Activated CD4-positive, CD25-positive, alpha-beta regulatory T cell treated with anti-CD3 and anti-CD28 coated beads, Interleukin-2, amount 50 U/mL, for 72 hours (primary cell): ENCODE measurements around the gene GRHPR.
"Not testable (repeated sequence)": the region's sequence is repeated elsewhere in the genome, so short reads cannot be mapped to it uniquely, and the experiment has no call there.

Source experiments
- DNase-seq: peaks from one replicate; pipeline ENCODE4 v3.0.0; 2021

Gene GRHPR

GRCh38 chr9:37451628-37452027, 29.1 kb downstream of the GRHPR start:
- no peak for DNase-seq

DNA sequence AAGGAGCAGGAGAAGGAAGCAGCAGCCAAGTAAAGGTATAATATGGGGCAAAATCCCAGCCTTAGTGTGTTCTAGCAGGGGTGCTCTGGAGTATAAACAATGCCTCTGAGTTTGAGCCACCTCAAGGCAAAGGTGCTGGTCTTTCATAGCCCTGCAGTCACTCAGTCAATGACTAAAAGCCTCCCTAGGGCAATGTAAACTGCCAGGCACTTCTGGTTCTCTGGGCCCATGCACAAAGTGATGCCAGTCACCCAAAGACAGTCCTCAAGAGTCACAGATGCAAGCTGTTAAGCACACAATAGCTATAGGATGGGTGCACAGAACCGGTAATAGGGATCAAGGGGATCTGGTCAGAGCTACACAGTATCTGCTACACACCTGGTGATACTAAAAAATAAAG, 30.1 kb downstream of the GRHPR start:
- no peak for DNase-seq

DNA sequence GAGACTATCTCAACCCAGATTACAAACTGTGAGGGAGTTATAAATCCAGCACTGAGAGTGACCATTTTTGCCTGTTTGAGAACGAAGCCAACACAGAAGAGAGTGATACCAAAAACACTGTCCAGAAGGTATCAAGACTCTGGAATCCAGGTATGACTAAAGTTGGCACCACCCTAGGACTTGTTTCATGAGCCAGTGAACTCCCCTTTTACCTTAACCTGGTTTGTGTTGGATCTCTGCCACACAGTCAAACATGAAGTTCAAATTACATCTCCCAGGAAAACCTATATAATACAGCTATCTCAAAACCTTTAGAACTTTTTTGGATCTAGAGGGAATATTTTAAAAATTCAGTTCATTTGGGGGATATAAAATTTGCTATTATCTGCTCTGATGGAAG, 31.3 kb downstream of the GRHPR start:
- no peak for DNase-seq

DNA sequence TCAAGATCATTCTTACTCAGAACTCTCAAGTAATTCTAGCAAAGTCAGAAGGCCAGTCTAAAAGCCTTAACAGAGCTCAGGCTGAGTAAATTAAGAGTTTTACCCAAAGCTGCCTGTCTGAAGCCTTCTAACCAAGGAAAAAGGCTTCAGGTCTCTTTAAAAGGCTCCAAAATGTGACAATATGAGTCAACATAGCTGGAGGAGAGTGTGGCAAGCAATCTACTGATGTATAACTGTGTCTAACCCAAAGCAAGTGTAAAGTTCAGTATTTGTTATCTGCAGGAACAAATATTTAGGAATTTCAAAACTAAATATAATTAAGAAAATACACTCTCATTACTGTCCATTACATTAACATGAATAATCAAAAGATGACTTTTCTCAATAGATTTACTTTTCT, 31.7 kb downstream of the GRHPR start:
- no peak for DNase-seq

DNA sequence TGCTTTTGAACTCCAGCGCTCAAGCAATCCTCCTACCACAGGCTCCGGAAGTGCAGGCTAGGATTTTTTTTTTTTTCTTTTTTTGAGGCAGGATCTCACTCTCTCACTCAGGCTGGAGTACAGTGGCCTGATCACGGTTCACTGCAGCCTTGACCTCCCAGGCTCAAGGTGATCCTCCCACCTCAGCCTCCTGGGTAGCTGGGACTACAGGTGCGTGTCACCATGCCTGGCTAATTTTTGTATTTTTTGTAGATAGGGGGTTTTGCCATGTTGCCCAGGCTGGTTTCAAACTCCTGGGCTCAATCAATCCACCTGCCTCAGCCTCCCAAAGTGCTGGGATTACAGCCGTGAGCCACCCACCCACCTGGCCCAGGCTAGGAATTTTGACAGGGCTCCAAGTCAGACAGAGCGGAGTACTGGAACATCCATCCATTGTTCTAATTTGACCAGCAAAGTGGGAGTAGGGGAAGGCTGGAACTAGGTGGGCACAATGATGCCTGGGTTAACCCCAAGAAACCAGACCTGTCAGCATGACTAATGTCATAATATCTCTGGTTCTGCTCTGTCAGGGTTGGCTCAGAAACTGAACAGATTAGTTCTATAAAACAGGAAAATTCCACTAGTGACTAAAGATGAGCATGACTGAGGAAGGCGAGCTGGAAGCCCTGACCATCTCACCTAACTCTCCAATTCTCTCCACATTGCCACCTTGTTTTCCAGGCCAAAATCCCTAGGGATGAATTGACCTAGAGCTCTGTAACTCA, 33.6 kb downstream of the GRHPR start:
- DNase-seq = no peak

- no peak for DNase-seq
Observed at GRCh38 chr9:37456817-37457216, 34.3 kb downstream of the GRHPR start.

GRCh38 chr9:37464006-37464405, 41.5 kb downstream of the GRHPR start:
- no peak for DNase-seq

- DNase-seq = no peak
Observed at GRCh38 chr9:37464426-37465248, 42.1 kb downstream of the GRHPR start.

- DNase-seq = peak; percentile 96
Observed at GRCh38 chr9:37465249-37466036, 42.9 kb downstream of the GRHPR start, which contains the start of gene ZBTB5. TSS of gene ZBTB5 (minus strand) at chr9:37465450. CDS start at chr9:37442551, 22,899 bp downstream.

DNA sequence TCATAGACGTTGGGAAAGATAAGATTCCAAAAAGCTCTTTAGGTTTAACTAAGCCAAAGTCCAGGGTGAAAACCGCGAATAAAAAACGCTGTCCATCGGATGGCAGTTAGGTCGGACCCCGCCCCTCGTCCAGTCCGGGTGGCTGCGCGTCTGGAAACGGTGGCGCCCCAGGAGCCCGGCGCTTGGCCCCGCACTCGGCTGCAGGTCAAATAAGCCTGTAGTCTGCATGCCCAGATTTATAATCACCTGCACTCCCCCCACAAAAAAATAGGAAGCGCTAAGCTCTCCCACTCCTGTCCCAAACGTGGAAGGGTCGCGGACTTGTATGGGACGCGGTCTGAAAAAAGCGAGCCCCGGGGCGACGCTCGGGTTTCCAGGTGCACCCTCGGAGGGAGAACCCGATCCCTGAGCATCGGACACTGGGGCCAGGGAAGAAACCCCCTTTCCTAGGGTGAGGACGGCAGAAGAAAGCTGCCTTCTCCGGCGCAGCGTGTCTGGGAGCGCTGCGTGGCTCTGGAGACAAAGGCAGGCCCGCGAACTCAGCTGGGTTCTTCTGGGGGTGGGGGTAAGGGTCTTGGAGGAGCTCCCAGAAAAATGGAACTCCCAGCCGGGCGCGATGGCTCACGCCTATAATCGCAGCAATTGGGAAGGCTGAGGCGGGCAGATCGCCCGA, 43.7 kb downstream of the GRHPR start:
- DNase-seq = peak; percentile 63

GRCh38 chr9:37467530-37467929, 45.0 kb downstream of the GRHPR start:
- DNase-seq = not testable (repeated sequence)

DNA sequence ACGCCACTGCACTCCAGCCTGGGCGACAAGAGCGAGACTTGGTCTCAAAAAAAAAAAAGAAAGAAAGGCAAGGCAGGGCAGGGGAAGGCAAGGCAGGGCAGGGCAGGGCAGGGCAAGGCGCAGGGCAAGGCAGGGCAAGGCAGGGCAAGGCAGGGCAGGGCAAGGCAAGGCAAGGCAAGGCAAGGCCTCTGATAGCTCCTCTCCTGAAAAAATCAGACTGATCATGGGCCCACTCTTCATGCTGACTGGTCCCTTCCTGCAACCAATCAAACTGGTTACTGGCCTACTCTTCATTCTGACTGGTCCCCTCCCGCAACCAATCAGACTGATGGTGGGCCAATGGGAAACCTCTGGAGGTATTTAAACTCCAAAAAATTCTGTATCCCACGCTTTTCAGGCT, 46.1 kb downstream of the GRHPR start:
- no peak for DNase-seq

GRCh38 chr9:37471942-37472684, 49.6 kb downstream of the GRHPR start:
- no peak for DNase-seq

DNA sequence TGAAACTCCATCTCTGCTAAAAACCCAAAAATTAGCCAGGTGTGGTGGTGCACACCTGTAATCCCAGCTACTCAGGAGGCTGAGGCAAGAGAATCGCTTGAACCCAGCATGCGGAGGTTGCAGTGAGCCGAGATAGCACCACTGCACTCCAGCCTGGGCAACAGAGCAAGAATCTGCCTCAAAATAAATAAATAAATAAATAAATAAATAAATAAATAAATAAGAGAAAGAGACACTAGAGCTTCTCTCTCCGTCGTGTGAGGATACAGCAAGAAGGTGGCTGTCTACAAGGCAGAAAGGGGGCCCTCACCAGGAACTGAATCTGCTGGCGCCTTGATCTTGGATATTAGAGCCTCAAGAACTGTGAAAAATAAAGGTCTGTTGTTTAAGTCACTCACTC, 51.5 kb downstream of the GRHPR start:
- DNase-seq = not testable (repeated sequence)

DNA sequence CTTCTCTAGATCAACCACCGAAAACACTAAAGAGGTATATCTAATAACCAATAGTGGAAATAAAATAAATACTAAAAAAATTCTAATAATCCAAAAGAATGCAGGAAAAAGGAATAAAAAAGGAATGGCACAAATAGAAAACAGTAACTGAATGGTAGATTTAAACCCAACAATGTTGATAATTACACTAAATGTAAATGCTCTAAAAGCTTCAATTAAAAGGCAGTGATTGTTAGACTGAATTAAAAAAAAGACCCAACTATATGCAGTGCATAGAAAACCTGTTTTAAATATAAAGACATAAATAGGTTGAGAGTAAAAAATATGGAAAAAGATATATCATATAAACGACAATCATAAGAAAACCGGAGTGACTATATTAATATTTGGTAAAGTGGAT, 51.9 kb downstream of the GRHPR start:
- DNase-seq = no peak

DNA sequence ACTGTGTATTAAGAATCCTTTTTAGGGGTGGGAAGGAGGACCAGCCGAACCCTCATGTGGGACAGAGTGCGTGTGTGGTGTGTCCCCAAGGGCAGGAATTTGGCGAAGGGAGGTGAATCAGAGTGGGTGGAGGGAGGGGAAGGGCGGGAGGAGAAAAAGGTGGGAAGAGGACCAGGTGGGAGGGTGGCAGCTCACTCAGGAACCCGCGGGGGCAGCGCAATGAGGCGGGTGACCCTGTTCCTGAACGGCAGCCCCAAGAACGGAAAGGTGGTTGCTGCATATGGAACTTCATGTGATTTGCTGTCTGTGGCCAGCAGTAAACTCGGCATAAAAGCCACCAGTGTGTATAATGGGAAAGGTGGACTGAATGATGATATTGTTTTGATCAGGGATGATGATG, 54.4 kb downstream of the GRHPR start:
- DNase-seq = no peak

- not testable (repeated sequence) for DNase-seq
Observed at GRCh38 chr9:37477443-37477842, 54.9 kb downstream of the GRHPR start.

GRCh38 chr9:37477987-37478619, 55.6 kb downstream of the GRHPR start:
- not testable (repeated sequence) for DNase-seq

- no peak for DNase-seq
Observed at GRCh38 chr9:37480759-37481158, 58.3 kb downstream of the GRHPR start.

- DNase-seq = peak; percentile 99
Observed at GRCh38 chr9:37485389-37486255, 63.1 kb downstream of the GRHPR start, which contains the start of gene POLR1E. TSS of gene POLR1E (plus strand) at chr9:37485948. CDS start at chr9:37486048, 100 bp downstream.
